GM12864 (cell line): ENCODE measurements around the gene TSPAN11.
"Not testable (repeated sequence)": the region's sequence is repeated elsewhere in the genome, so short reads cannot be mapped to it uniquely, and the experiment has no call there.

Experiments used
- DNase-seq: peaks from one replicate; pipeline ENCODE4 v3.0.0-alpha.2; 2011; ENCODE audit warnings: low read depth
- H3K4me3 ChIP-seq: 2 replicates; pipeline ENCODE4 v1.5.1; 2011; ENCODE audit warnings: mild to moderate bottlenecking, low read depth, low read length, control low read depth
- TF ChIP-seq, protein P1 (sequence below): IDR thresholded peaks from 2 replicates; pipeline ENCODE4 v1.5.1; 2011; ENCODE audit warnings: low read depth, mild to moderate bottlenecking, moderate library complexity, low read length, control low read depth, inconsistent platforms; ENCODE audit errors: missing control alignments

The TSPAN11 gene

GRCh38 chr12:30884799-30885198 is 41.7 kb upstream of the TSPAN11 start:
- TF ChIP-seq, protein P1, sequence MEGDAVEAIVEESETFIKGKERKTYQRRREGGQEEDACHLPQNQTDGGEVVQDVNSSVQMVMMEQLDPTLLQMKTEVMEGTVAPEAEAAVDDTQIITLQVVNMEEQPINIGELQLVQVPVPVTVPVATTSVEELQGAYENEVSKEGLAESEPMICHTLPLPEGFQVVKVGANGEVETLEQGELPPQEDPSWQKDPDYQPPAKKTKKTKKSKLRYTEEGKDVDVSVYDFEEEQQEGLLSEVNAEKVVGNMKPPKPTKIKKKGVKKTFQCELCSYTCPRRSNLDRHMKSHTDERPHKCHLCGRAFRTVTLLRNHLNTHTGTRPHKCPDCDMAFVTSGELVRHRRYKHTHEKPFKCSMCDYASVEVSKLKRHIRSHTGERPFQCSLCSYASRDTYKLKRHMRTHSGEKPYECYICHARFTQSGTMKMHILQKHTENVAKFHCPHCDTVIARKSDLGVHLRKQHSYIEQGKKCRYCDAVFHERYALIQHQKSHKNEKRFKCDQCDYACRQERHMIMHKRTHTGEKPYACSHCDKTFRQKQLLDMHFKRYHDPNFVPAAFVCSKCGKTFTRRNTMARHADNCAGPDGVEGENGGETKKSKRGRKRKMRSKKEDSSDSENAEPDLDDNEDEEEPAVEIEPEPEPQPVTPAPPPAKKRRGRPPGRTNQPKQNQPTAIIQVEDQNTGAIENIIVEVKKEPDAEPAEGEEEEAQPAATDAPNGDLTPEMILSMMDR: no peak
- no peak overlapping the region for H3K4me3 ChIP-seq
- no peak for DNase-seq

DNA sequence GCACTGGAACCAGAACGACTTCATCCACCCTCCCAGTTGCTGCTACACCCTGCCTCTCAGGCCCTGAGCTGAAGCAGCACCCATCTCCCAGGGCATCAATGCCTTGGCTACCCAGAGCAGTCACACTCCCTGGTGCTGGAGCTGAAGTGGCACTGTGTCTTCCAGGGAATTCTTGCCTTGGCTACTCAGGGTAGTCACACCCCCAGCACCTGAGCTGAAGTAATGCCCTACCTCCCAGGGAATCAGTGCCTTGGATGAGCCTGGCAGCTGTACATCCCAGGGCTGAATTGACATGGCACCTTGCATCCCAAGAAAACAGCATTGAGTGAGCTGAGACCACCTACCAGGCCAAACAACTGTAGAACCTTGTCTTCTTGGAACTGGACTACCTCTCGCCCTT is 41.2 kb upstream of the TSPAN11 start:
- no peak overlapping the region for H3K4me3 ChIP-seq
- TF ChIP-seq, protein P1: no peak
- no peak for DNase-seq

DNA sequence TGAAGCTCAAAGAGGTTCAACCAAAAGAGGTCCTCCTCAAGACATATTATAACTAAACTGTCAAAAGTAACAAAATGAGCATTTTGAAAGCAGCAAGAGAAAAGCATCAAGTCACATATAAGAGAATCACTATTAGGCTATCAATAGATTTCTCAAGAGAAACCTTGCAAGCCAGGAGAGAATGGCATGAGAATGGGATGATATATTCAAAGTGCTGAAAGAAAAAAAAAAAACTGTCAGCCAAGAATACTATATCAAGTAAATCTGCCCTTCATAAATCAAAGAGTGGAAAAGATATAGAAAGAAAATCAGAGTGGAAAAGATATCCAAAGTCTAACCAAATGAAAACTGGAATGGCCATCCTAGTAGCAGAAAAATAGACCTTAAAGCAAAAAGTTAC is 39.3 kb upstream of the TSPAN11 start:
- no peak overlapping the region for H3K4me3 ChIP-seq
- TF ChIP-seq, protein P1: no peak
- DNase-seq: no peak

DNA sequence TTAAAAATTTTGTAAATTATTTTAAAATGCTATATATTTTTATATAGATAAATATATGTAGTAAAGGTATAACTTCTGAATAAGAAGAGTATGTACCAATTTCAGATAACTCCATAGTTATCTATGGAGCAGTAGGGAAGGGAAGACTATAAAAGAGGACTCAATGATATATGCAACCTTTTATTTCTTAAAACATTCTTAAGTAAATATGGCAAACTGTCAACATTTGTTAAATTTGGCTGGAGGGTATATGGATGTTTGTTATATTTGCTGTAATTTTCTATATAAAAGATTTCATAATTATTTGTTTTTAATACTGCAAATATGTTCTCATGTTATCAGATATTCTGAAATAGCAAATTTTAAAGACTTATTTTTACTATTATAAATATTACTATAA is 38.3 kb upstream of the TSPAN11 start:
- no peak for DNase-seq
- TF ChIP-seq, protein P1: no peak
- H3K4me3 ChIP-seq: no peak overlapping the region

- DNase-seq, H3K4me3 ChIP-seq: not testable (repeated sequence)
Observed at GRCh38 chr12:30894531-30894930, 32.0 kb upstream of the TSPAN11 start.

DNA sequence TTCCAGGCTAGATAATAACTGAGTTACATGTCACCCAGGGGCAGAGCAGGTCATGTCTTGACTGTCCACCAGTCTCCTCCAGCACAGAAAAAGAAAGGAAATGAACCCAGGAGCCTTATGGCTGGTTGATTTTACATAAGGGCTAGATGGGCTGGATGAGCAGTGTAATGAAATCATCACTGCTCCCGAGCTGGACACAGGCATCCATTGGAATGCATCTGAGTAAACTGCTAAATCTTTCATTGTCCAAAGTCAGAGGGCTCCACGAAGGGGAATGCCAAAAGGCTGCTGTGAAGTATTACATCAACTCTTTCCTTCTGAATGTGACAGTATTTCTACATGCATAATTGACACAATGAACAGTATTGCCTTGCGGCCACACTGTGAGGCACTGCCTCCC is 30.1 kb upstream of the TSPAN11 start:
- no peak for DNase-seq

DNA sequence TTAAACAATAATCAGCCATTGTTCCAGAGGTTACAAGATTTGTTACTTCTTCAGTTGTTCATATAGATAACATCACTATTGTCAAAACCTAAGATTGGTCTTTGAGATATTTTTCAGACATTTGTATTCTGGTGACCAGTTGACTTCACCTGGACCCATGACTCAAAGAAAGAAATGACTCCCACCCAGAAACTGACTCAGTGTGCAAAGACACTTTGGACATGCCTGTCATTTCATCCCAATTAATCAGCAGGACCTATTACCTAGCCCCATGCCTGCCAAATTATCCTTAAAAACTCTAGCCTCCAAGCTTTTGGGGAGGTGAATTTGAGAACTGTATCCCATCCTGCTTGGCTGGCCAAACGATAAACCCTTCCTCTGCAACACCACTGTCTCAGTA is 27.7 kb upstream of the TSPAN11 start:
- no peak overlapping the region for H3K4me3 ChIP-seq
- no peak for DNase-seq
- TF ChIP-seq, protein P1: no peak

More for the DNA sequence above, 30.1 kb upstream of the TSPAN11 start:
- no peak overlapping the region for H3K4me3 ChIP-seq
- TF ChIP-seq, protein P1: no peak

DNA sequence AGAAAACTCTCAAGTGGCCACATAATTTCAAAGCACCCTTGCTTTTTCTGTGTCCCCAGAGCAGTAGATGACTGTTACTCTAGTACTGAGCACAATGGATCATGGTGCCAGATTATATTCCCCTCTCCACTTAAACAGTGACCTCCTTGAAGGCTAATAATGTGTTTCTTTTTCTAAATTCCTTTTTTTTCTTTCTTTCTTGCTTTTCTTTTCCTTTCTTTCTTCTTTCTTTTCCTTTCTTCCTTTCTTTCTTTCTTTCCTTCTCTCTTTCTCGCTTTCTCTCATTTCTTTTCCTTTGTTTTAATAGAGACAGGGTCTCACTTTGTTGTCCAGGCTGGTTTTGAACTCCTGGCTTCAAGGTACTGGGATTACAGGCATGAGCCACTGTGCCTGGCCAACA is 26.2 kb upstream of the TSPAN11 start:
- no peak for DNase-seq
- H3K4me3 ChIP-seq: no peak overlapping the region

More for the DNA sequence above, 26.2 kb upstream of the TSPAN11 start:
- TF ChIP-seq, protein P1: no peak
